Measurements from ENCODE around the gene KIF1B.

The KIF1B gene

DNA sequence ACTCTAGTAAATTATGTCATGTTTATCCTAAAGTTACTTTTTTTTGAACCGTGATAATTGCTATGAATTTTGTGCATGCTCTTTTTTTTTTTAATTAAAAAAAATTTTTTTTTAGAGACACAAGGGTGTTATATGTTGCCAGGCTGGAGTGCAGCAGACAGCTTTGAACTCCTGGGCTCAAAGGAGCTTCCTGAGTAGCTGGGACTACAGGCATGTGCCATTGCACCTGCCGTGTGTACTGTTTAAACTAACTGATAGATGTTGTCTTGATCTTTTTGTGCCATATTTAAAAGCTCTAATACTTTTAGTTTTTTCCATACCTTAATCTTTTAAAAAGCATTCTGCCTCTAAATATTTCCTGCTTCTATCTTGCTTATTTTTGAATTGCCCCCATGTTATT is 60.7 kb downstream of the KIF1B start:
- Histone ChIP-seq H3K36me3 (ENCODE audit: insufficient read depth, low read length) (no peaks in the 10 kb centered on the region), H3K9me2 (ENCODE audit: low read depth, low read length) (no peaks in the 10 kb centered on the region)
- TF ChIP-seq EZH2 (IDR thresholded peaks at IDR 0.05; ENCODE audit: borderline replicate concordance, low read length) (no peak), CTCF (IDR thresholded peaks at IDR 0.05; ENCODE audit: low read length) (no peak)

GRCh38 chr1:10271869-10272268 is 61.5 kb downstream of the KIF1B start:
- Histone ChIP-seq H3K36me3 (ENCODE audit: insufficient read depth, low read length) (no peaks in the 10 kb centered on the region), H3K9ac (ENCODE audit: low read length) (no peak overlapping the region), H3K27me3 (ENCODE audit: insufficient read depth, low read length) (0 out of 2 replicates have a peak, but pooled peaks cover 3% of the 10 kb centered on the region), H4K20me1 (ENCODE audit: insufficient read depth, low read length) (no peaks in the 10 kb centered on the region), H3K9me2 (ENCODE audit: low read depth, low read length) (no peaks in the 10 kb centered on the region), H3F3A (ENCODE audit: insufficient read depth, low read length) (no peaks in the 10 kb centered on the region), H3K4me3 (ENCODE audit: low read depth, low read length, poor library complexity, severe bottlenecking) (no peak overlapping the region), H3K4me1 (ENCODE audit: insufficient read depth, low read length, severe bottlenecking) (no peaks in the 10 kb centered on the region), H2AFZ (ENCODE audit: low read length) (no peak overlapping the region), H3K79me2 (ENCODE audit: insufficient read depth, low read length) (no peaks in the 10 kb centered on the region), H3K4me2 (ENCODE audit: low read length) (no peak overlapping the region), H3K9me3 (ENCODE audit: low read length) (no peaks in the 10 kb centered on the region), H3K27ac (ENCODE audit: low read depth, low read length, poor library complexity, severe bottlenecking) (no peak overlapping the region)
- TF ChIP-seq EZH2 (IDR thresholded peaks at IDR 0.05; ENCODE audit: borderline replicate concordance, low read length) (no peak), CTCF (IDR thresholded peaks at IDR 0.05; ENCODE audit: low read length) (no peak)

More for the DNA sequence above, 60.7 kb downstream of the KIF1B start:
- Histone ChIP-seq H3K4me2 (ENCODE audit: low read length) (no peak overlapping the region), H3K27me3 (ENCODE audit: insufficient read depth, low read length) (0 out of 2 replicates have a peak, but pooled peaks cover 3% of the 10 kb centered on the region), H3F3A (ENCODE audit: insufficient read depth, low read length) (no peaks in the 10 kb centered on the region), H3K9ac (ENCODE audit: low read length) (no peak overlapping the region), H4K20me1 (ENCODE audit: insufficient read depth, low read length) (no peaks in the 10 kb centered on the region), H3K4me1 (ENCODE audit: insufficient read depth, low read length, severe bottlenecking) (no peaks in the 10 kb centered on the region), H3K27ac (ENCODE audit: low read depth, low read length, poor library complexity, severe bottlenecking) (no peak overlapping the region), H3K9me3 (ENCODE audit: low read length) (no peaks in the 10 kb centered on the region), H2AFZ (ENCODE audit: low read length) (no peak overlapping the region), H3K4me3 (ENCODE audit: low read depth, low read length, poor library complexity, severe bottlenecking) (no peak overlapping the region), H3K79me2 (ENCODE audit: insufficient read depth, low read length) (no peaks in the 10 kb centered on the region)

GRCh38 chr1:10272274-10272673 is 61.9 kb downstream of the KIF1B start:
- Histone ChIP-seq H3K27me3 (ENCODE audit: insufficient read depth, low read length) (0 out of 2 replicates have a peak, but pooled peaks cover 3% of the 10 kb centered on the region), H4K20me1 (ENCODE audit: insufficient read depth, low read length) (no peaks in the 10 kb centered on the region), H3K9me3 (ENCODE audit: low read length) (no peaks in the 10 kb centered on the region), H3K36me3 (ENCODE audit: insufficient read depth, low read length) (no peaks in the 10 kb centered on the region), H3K4me2 (ENCODE audit: low read length) (no peak overlapping the region), H2AFZ (ENCODE audit: low read length) (no peak overlapping the region), H3K27ac (ENCODE audit: low read depth, low read length, poor library complexity, severe bottlenecking) (no peak overlapping the region), H3K9me2 (ENCODE audit: low read depth, low read length) (no peaks in the 10 kb centered on the region), H3K4me1 (ENCODE audit: insufficient read depth, low read length, severe bottlenecking) (no peaks in the 10 kb centered on the region), H3K4me3 (ENCODE audit: low read depth, low read length, poor library complexity, severe bottlenecking) (no peak overlapping the region), H3K79me2 (ENCODE audit: insufficient read depth, low read length) (no peaks in the 10 kb centered on the region), H3K9ac (ENCODE audit: low read length) (no peak overlapping the region), H3F3A (ENCODE audit: insufficient read depth, low read length) (no peaks in the 10 kb centered on the region)
- TF ChIP-seq EZH2 (IDR thresholded peaks at IDR 0.05; ENCODE audit: borderline replicate concordance, low read length) (no peak), CTCF (IDR thresholded peaks at IDR 0.05; ENCODE audit: low read length) (no peak)

Data from OCI-LY1 (cell line).